Panc1 (cell line): ENCODE measurements around the gene ENTPD8.

Experiments used
- CTCF ChIP-seq: fragments of 450-650 bp; IDR thresholded peaks from 2 replicates; pipeline ENCODE4 v1.5.1; 2017; ENCODE audit warnings: mild to moderate bottlenecking
- POLR2AphosphoS5 ChIP-seq: IDR thresholded peaks from 2 replicates; pipeline ENCODE4 v1.6.1; 2012; ENCODE audit warnings: mild to moderate bottlenecking, low read depth, low read length, moderate library complexity
- REST ChIP-seq, 2 experiments: IDR thresholded peaks; 2 replicates each; pipeline ENCODE4 v1.6.1; 2011 to 2012; ENCODE audit warnings: low read depth in 2 of 2, control low read depth in 1 of 2, low read length in 1 of 2, mild to moderate bottlenecking in 1 of 2, moderate library complexity in 1 of 2; ENCODE audit not compliant: insufficient read depth in 1 of 2
- SIN3A ChIP-seq: IDR thresholded peaks from 2 replicates; pipeline ENCODE4 v1.6.1; 2012; ENCODE audit warnings: low read depth, mild to moderate bottlenecking, low read length, moderate library complexity, borderline replicate concordance; ENCODE audit not compliant: insufficient read depth
- TCF7L2 ChIP-seq: IDR thresholded peaks from 2 replicates; pipeline ENCODE4 v1.6.1; 2011; ENCODE audit warnings: mild to moderate bottlenecking, low read depth, low read length, inconsistent platforms

DNA sequence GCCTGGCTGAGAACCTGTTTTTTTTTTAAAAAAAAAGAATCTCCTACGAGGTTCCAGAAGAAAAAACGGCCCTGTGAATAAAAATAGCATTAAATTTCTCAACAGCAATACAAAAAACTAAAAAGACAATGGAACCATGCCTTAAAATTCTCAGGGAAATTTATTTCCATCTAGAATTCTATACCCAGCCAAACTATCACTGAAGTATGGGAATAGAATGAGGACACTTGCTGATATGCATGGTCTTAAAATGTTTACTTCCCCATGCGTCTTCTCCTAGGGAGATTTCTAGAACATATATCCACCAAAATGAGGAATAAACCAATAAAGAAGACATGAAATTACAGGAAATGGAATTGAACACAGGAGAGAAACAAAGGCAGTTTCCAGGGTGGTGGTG, 34.5 kb upstream of the ENTPD8 start:
- no peak for TF ChIP-seq CTCF
- no peak for TF ChIP-seq POLR2AphosphoS5
- TF ChIP-seq SIN3A, result no peak
- TF ChIP-seq TCF7L2, result no peak
- no peak for TF ChIP-seq REST (IDR thresholded peaks at IDR 0.05; ENCODE audit: insufficient read depth in 1 of 2, low read depth in 2 of 2, low read length in 1 of 2)
